ENCODE measurements around the gene PHC1. TPM values are rescaled to one million over a fixed set of nuclear protein-coding genes. Genes with fewer than 3 reads are reported as not detected.
"Not testable (repeated sequence)": the region's sequence is repeated elsewhere in the genome, so short reads cannot be mapped to it uniquely, and the experiment has no call there.

Gene PHC1
- total and polyA plus RNA-seq, 8 donors = 4.3 to 176 (median 18.5) TPM

- intact Hi-C loops (cut with DNase I; ENCODE audit: low total_unique reads) = no loop called here
Measured at GRCh38 chr12:8922544-8922943, 8.2 kb downstream of the PHC1 start.

GRCh38 chr12:8930655-8931323 lies 16.5 kb downstream of the PHC1 start:
- H3K9me3 ChIP-seq; H3K27me3 ChIP-seq; H3K4me3 ChIP-seq; H3K27ac ChIP-seq; intact Hi-C loops (cut with DNase I; ENCODE audit: low total_unique reads); H3K4me1 ChIP-seq; DNase-seq: not testable (repeated sequence)
- WGBS, 5 donors = 76 to 92% (median 84%) methylated on average over 4 of the region's 4 CpGs
- H3K36me3 ChIP-seq = peaks cover 13 to 91% (median 70%) of the 10 kb centered on the region in 4 donors

More at GRCh38 chr12:8922544-8922943, 8.2 kb downstream of the PHC1 start:
- TF ChIP-seq POLR2AphosphoS5 (IDR thresholded peaks at IDR 0.05) (no peak), POLR2A (IDR thresholded peaks at IDR 0.05) (no peak), EP300 (IDR thresholded peaks at IDR 0.05) (no peak)
- TF ChIP-seq, protein P1, sequence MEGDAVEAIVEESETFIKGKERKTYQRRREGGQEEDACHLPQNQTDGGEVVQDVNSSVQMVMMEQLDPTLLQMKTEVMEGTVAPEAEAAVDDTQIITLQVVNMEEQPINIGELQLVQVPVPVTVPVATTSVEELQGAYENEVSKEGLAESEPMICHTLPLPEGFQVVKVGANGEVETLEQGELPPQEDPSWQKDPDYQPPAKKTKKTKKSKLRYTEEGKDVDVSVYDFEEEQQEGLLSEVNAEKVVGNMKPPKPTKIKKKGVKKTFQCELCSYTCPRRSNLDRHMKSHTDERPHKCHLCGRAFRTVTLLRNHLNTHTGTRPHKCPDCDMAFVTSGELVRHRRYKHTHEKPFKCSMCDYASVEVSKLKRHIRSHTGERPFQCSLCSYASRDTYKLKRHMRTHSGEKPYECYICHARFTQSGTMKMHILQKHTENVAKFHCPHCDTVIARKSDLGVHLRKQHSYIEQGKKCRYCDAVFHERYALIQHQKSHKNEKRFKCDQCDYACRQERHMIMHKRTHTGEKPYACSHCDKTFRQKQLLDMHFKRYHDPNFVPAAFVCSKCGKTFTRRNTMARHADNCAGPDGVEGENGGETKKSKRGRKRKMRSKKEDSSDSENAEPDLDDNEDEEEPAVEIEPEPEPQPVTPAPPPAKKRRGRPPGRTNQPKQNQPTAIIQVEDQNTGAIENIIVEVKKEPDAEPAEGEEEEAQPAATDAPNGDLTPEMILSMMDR (IDR thresholded peaks at IDR 0.05) = no peak
- peaks cover 16 to 84% (median 61%) of the 10 kb centered on the region in 4 donors for H3K36me3 ChIP-seq
- DNase-seq = no peak
- no peaks in the 10 kb centered on the region for H3K4me1 ChIP-seq
- no peak overlapping the region for H3K4me3 ChIP-seq
- H3K27me3 ChIP-seq = no peaks in the 10 kb centered on the region
- WGBS, 5 donors = 93 to 98% (median 93%) methylated on average over 5 of the region's 5 CpGs
- no peaks in the 10 kb centered on the region for H3K9me3 ChIP-seq
- H3K27ac ChIP-seq = no peak overlapping the region

DNA sequence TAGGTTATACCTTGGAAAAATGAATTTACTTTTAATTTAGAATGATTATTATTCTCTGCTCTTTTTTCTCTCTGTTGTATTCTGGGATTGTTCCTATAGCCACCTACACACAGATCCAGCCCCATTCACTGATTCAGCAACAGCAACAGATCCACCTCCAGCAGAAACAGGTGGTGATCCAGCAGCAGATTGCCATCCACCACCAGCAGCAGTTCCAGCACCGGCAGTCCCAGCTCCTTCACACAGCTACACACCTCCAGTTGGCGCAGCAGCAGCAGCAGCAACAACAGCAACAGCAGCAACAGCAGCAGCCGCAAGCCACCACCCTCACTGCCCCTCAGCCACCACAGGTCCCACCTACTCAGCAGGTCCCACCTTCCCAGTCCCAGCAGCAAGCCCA lies 18.2 kb downstream of the PHC1 start:
- H3K4me1 ChIP-seq; H3K27ac ChIP-seq; H3K4me3 ChIP-seq; DNase-seq; H3K27me3 ChIP-seq; intact Hi-C loops (cut with DNase I; ENCODE audit: low total_unique reads); H3K9me3 ChIP-seq: not testable (repeated sequence)
- peaks cover 25 to 91% (median 86%) of the 10 kb centered on the region in 4 donors for H3K36me3 ChIP-seq
- 71 to 96% (median 87%) methylated on average over 2 to 3 of the region's 3 CpGs for whole genome bisulfite sequencing, 5 donors

- intact Hi-C loops (cut with DNase I; ENCODE audit: low total_unique reads); H3K27ac ChIP-seq; H3K9me3 ChIP-seq; H3K4me3 ChIP-seq; H3K4me1 ChIP-seq; DNase-seq; H3K27me3 ChIP-seq: not testable (repeated sequence)
- WGBS, 5 donors = 89 to 95% (median 92%) methylated on average over 3 to 4 of the region's 4 CpGs
- peaks cover 23 to 93% (median 90%) of the 10 kb centered on the region in 4 donors for H3K36me3 ChIP-seq
Measured at GRCh38 chr12:8934080-8934479, 19.8 kb downstream of the PHC1 start.

DNA sequence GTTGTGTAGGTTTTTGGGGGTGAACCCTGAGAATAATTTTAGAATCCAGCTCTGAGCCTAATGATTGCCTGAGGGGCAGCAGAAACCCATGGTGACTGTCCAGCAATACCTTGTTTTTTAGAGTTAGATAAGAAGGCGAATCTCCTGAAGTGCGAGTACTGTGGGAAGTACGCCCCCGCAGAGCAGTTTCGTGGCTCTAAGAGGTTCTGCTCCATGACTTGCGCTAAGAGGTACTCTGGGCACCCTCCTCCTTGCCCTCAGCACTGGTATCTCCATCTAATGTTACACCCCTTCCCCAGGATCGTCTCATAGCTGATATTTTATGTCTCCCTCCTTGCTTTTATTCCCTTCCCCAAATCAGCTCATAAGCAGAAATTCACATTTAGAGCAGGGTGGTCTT lies 22.4 kb downstream of the PHC1 start:
- Histone ChIP-seq H3K27ac (no peak overlapping the region), H3K4me3 (no peak overlapping the region), H3K27me3 (no peaks in the 10 kb centered on the region), H3K9me3 (no peaks in the 10 kb centered on the region), H3K4me1 (no peaks in the 10 kb centered on the region), H3K36me3 (peaks cover 29 to 77% (median 73%) of the 10 kb centered on the region in 4 donors)
- DNase-seq = no peak
- no peak for TF ChIP-seq POLR2A (IDR thresholded peaks at IDR 0.05)
- TF ChIP-seq EP300 (IDR thresholded peaks at IDR 0.05) = no peak
- TF ChIP-seq, protein P1 (IDR thresholded peaks at IDR 0.05) = no peak
- no peak for TF ChIP-seq POLR2AphosphoS5 (IDR thresholded peaks at IDR 0.05)
- intact Hi-C loops (cut with DNase I; ENCODE audit: low total_unique reads) = no loop called here
- 94 to 97% (median 95%) methylated on average over 7 of the region's 7 CpGs for WGBS, 5 donors

DNA sequence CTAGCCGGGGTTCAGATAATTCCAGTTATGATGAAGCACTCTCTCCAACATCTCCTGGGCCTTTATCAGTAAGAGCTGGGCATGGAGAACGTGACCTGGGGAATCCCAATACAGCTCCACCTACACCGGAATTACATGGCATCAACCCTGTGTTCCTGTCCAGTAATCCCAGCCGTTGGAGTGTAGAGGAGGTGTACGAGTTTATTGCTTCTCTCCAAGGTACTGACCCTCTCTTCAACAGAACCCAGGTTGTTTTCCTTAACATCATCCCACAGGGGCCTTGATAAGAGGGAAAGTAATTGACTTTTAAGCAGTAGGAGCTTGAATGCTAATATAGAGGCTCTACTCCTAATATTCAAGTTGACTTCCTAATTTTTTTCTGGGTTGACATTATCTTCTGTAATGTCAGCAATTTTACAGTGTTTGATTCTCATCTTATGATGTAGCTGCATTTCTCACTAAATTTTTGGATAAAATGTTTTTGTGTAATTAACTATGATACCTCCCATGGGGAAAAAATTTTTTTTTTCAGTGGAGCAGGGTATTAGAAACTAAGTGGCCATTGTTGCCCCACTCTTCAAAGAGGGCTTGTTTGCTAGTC lies 23.6 kb downstream of the PHC1 start:
- H3K27ac ChIP-seq; H3K27me3 ChIP-seq; H3K9me3 ChIP-seq; H3K4me3 ChIP-seq; intact Hi-C loops (cut with DNase I; ENCODE audit: low total_unique reads); DNase-seq; H3K4me1 ChIP-seq: not testable (repeated sequence)
- H3K36me3 ChIP-seq = peaks cover 39 to 81% (median 77%) of the 10 kb centered on the region in 4 donors
- WGBS, 5 donors = 73 to 86% (median 74%) methylated on average over 3 to 5 of the region's 5 CpGs
